SK-N-SH treated with all-trans-retinoic acid at 6 μM for 48 hours (cell line): ENCODE data around the gene CDK11B.

ENCODE experiments used
- ATAC-seq: fragments of 200-7000 bp; cut with Tn5 transposase; 3 replicates; pipeline ENCODE4 v1.9.1; 2020; ENCODE audit warnings: mild to moderate bottlenecking, moderate library complexity
- ARNTL ChIP-seq: fragments of 450-650 bp; formaldehyde crosslinking; IDR thresholded peaks from 2 replicates; pipeline ENCODE4 v1.5.0; 2020; ENCODE audit warnings: low read depth, mild to moderate bottlenecking, moderate library complexity, borderline replicate concordance
- BACH2 ChIP-seq: fragments of 250-450 bp; sonication (Bioruptor Pico); IDR thresholded peaks from 2 replicates; pipeline ENCODE4 v1.9.0; 2021; ENCODE audit warnings: mild to moderate bottlenecking, borderline replicate concordance
- CREB5 ChIP-seq: fragments of 250-450 bp; sonication (Bioruptor Pico); IDR thresholded peaks from 2 replicates; pipeline ENCODE4 v1.5.1; 2020; ENCODE audit warnings: low read depth, mild to moderate bottlenecking, moderate library complexity
- CSDC2 ChIP-seq: fragments of 250-450 bp; sonication (Bioruptor Pico); IDR thresholded peaks from 2 replicates; pipeline ENCODE4 v1.5.0; 2020; ENCODE audit warnings: mild to moderate bottlenecking, moderate library complexity
- CSRNP3 ChIP-seq: fragments of 250-450 bp; sonication (Bioruptor Pico); IDR thresholded peaks from 2 replicates; pipeline ENCODE4 v1.5.1; 2021; ENCODE audit warnings: mild to moderate bottlenecking, moderate library complexity
- ESRRG ChIP-seq: fragments of 250-450 bp; sonication (Bioruptor Pico); IDR thresholded peaks from 2 replicates; pipeline ENCODE4 v1.6.1; 2021; ENCODE audit warnings: mild to moderate bottlenecking
- GLIS3 ChIP-seq: fragments of 250-450 bp; sonication (Bioruptor Pico); IDR thresholded peaks from 2 replicates; pipeline ENCODE4 v1.5.0; 2020; ENCODE audit warnings: mild to moderate bottlenecking, moderate library complexity
- ISL1 ChIP-seq: fragments of 250-450 bp; sonication (Bioruptor Pico); IDR thresholded peaks from 2 replicates; pipeline ENCODE4 v2.1.2; 2022; ENCODE audit warnings: mild to moderate bottlenecking, moderate library complexity
- OSR1 ChIP-seq: fragments of 250-450 bp; sonication (Bioruptor Pico); IDR thresholded peaks from 2 replicates; pipeline ENCODE4 v1.8.0; 2022; ENCODE audit warnings: moderate library complexity, mild to moderate bottlenecking, inconsistent platforms
- PATZ1 ChIP-seq: fragments of 250-450 bp; sonication (Bioruptor Pico); IDR thresholded peaks from 2 replicates; pipeline ENCODE4 v1.8.0; 2020; ENCODE audit warnings: mild to moderate bottlenecking, moderate library complexity, borderline replicate concordance
- POU6F1 ChIP-seq: fragments of 250-450 bp; sonication (Bioruptor Pico); IDR thresholded peaks from 2 replicates; pipeline ENCODE4 v1.8.0; 2021; ENCODE audit warnings: low read depth, mild to moderate bottlenecking, moderate library complexity, borderline replicate concordance
- PPARA ChIP-seq: fragments of 250-450 bp; sonication (Bioruptor Pico); IDR thresholded peaks from 2 replicates; pipeline ENCODE4 v1.5.0; 2020; ENCODE audit warnings: mild to moderate bottlenecking, borderline replicate concordance
- RARB ChIP-seq: fragments of 250-450 bp; sonication (Bioruptor Pico); IDR thresholded peaks from 2 replicates; pipeline ENCODE4 v1.8.0; 2021; ENCODE audit warnings: mild to moderate bottlenecking, moderate library complexity
- SNAI2 ChIP-seq: fragments of 250-450 bp; sonication (Bioruptor Pico); IDR thresholded peaks from 2 replicates; pipeline ENCODE4 v1.5.0; 2020; ENCODE audit warnings: mild to moderate bottlenecking, moderate library complexity
- TCF4 ChIP-seq: fragments of 250-450 bp; sonication (Bioruptor Pico); IDR thresholded peaks from 2 replicates; pipeline ENCODE4 v1.8.0; 2021; ENCODE audit warnings: mild to moderate bottlenecking, moderate library complexity, borderline replicate concordance
- TOX ChIP-seq: fragments of 250-450 bp; sonication (Bioruptor Pico); IDR thresholded peaks from 2 replicates; pipeline ENCODE4 v1.8.0; 2021; ENCODE audit warnings: mild to moderate bottlenecking, moderate library complexity, borderline replicate concordance
- ZC3H10 ChIP-seq: fragments of 250-450 bp; sonication (Bioruptor Pico); IDR thresholded peaks from 2 replicates; pipeline ENCODE4 v1.5.1; 2021; ENCODE audit warnings: mild to moderate bottlenecking, moderate library complexity
- ZFP3 ChIP-seq: fragments of 250-450 bp; sonication (Bioruptor Pico); IDR thresholded peaks from 2 replicates; pipeline ENCODE4 v1.5.0; 2020; ENCODE audit warnings: mild to moderate bottlenecking, moderate library complexity
- ZFP30 ChIP-seq: fragments of 450-650 bp; formaldehyde crosslinking; IDR thresholded peaks from 2 replicates; pipeline ENCODE4 v1.5.0; 2022; ENCODE audit warnings: mild to moderate bottlenecking, moderate library complexity
- ZNF565 ChIP-seq: fragments of 450-650 bp; formaldehyde crosslinking; conservative IDR thresholded peaks from 2 replicates; pipeline ENCODE4 v1.5.0; 2020; ENCODE audit warnings: low read depth, mild to moderate bottlenecking, moderate library complexity
- ZNF70 ChIP-seq: fragments of 450-650 bp; formaldehyde crosslinking; IDR thresholded peaks from 2 replicates; pipeline ENCODE4 v1.5.0; 2020; ENCODE audit warnings: mild to moderate bottlenecking, moderate library complexity
- ZNF8 ChIP-seq: fragments of 450-650 bp; formaldehyde crosslinking; IDR thresholded peaks from 2 replicates; pipeline ENCODE4 v1.5.0; 2020; ENCODE audit warnings: mild to moderate bottlenecking, moderate library complexity
- TF ChIP-seq, protein P1 (sequence below): fragments of 250-450 bp; sonication (Bioruptor Pico); IDR thresholded peaks from 2 replicates; pipeline ENCODE4 v1.5.0; 2020; ENCODE audit warnings: mild to moderate bottlenecking, moderate library complexity

The CDK11B gene

DNA sequence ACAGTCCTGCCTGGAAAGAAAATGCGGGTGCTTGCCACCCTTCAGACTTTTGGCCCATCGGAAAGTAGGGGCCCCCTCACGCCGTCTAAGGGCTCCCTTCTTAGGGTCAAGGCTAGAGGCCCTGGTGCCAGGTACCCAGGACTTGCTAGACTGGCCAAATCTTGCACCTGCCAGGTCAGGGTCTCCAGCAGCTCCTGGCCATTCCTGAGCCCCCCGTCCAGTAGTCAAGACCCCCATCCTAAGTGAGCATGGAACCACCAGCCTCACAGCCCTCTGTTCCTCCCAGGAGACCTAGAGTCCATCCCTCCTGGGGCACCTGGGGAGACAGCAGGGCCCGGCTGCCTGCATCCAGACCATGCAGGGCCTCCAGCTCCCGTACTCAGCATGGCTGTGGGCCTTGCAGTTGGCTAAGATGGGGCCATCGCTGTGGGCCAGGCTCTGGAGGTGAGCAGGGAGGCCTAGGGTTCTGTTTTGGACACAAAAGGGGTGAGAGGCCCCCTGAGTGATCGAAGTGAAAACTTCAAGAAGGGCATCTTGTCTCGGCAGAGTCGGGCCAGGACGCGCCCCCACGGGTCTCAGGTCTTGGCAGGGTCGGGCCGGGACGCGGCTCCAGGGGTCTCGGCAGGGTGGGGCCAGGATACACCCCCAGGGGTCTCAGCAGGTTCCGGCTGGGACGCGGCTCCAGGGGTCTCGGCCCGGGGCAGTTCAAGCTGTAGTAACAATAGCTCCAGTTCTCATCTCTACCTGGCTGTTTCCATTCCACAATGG, 64.8 kb downstream of the CDK11B start:
- ATAC-seq = 0 out of 3 replicates have a peak, but pooled peaks have one; percentile 7
- TF ChIP-seq CSRNP3 (no peak), GLIS3 (CRISPR knock-in tag) (no peak), PPARA (CRISPR knock-in tag) (no peak), CREB5 (CRISPR knock-in tag) (no peak), ZC3H10 (CRISPR knock-in tag) (no peak), ESRRG (CRISPR knock-in tag) (no peak), ZFP30 (no peak), TCF4 (CRISPR knock-in tag) (no peak), CSDC2 (CRISPR knock-in tag) (no peak), PATZ1 (no peak), ZNF70 (CRISPR knock-in tag) (no peak), POU6F1 (CRISPR knock-in tag) (no peak), SNAI2 (CRISPR knock-in tag) (no peak), ZNF8 (no peak), ZNF565 (CRISPR knock-in tag) (no peak), ZFP3 (CRISPR knock-in tag) (no peak), RARB (CRISPR knock-in tag) (no peak), BACH2 (CRISPR knock-in tag) (no peak), OSR1 (CRISPR knock-in tag) (no peak)
- TF ChIP-seq, protein P1, sequence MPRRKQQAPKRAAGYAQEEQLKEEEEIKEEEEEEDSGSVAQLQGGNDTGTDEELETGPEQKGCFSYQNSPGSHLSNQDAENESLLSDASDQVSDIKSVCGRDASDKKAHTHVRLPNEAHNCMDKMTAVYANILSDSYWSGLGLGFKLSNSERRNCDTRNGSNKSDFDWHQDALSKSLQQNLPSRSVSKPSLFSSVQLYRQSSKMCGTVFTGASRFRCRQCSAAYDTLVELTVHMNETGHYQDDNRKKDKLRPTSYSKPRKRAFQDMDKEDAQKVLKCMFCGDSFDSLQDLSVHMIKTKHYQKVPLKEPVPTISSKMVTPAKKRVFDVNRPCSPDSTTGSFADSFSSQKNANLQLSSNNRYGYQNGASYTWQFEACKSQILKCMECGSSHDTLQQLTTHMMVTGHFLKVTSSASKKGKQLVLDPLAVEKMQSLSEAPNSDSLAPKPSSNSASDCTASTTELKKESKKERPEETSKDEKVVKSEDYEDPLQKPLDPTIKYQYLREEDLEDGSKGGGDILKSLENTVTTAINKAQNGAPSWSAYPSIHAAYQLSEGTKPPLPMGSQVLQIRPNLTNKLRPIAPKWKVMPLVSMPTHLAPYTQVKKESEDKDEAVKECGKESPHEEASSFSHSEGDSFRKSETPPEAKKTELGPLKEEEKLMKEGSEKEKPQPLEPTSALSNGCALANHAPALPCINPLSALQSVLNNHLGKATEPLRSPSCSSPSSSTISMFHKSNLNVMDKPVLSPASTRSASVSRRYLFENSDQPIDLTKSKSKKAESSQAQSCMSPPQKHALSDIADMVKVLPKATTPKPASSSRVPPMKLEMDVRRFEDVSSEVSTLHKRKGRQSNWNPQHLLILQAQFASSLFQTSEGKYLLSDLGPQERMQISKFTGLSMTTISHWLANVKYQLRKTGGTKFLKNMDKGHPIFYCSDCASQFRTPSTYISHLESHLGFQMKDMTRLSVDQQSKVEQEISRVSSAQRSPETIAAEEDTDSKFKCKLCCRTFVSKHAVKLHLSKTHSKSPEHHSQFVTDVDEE (CRISPR knock-in tag) = no peak

DNA sequence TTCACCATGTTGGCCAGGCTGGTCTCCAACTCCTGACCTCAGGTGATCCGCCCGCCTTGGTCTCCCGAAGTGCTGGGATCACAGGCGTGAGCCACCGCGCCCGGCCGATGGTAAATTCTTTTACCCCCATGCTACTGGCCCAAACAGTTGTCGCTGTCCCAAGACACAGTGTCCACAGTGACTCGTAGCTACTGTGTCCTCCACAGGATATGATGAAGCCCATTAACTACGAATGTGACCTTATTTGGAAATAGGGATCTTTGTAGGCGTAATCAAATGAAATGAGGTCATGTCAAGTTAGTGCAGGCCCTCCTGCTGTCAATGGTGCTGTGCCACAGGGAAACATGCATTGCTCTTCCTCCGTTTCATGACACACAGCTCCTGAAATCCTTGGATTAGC, 67.4 kb downstream of the CDK11B start:
- no peak for ATAC-seq
- TF ChIP-seq ZC3H10 (CRISPR knock-in tag) = no peak
- no peak for TF ChIP-seq ZFP3 (CRISPR knock-in tag)
- TF ChIP-seq, protein P1 (CRISPR knock-in tag) = no peak
- TF ChIP-seq ARNTL (CRISPR knock-in tag) = no peak
- no peak for TF ChIP-seq RARB (CRISPR knock-in tag)
- TF ChIP-seq ZNF565 (CRISPR knock-in tag) = no peak
- no peak for TF ChIP-seq ZNF70 (CRISPR knock-in tag)
- TF ChIP-seq ZFP30 = no peak
- TF ChIP-seq ESRRG (CRISPR knock-in tag) = no peak
- TF ChIP-seq PPARA (CRISPR knock-in tag) = no peak
- TF ChIP-seq OSR1 (CRISPR knock-in tag) = no peak
- no peak for TF ChIP-seq ISL1
- no peak for TF ChIP-seq POU6F1 (CRISPR knock-in tag)
- no peak for TF ChIP-seq CREB5 (CRISPR knock-in tag)
- TF ChIP-seq BACH2 (CRISPR knock-in tag) = no peak
- TF ChIP-seq CSDC2 (CRISPR knock-in tag) = no peak
- TF ChIP-seq TOX (CRISPR knock-in tag) = no peak
